ENCODE results near the gene INIP. TPM values are rescaled to one million over a fixed set of nuclear protein-coding genes. Genes with fewer than 3 reads are reported as not detected.

INIP gene
- total and polyA plus RNA-seq, 2 of the 13 experiments (the other 11 are each of a cell fraction or from before 2014, with no cell fraction given), result 13.6 to 28.6 TPM

- TF ChIP-seq ZNF512B (CRISPR knock-in tag; IDR thresholded peaks at IDR 0.05; ENCODE audit: borderline replicate concordance), result no peak
- no peak for TF ChIP-seq PBX3 (CRISPR knock-in tag; IDR thresholded peaks at IDR 0.05; ENCODE audit: borderline replicate concordance)
- no peak for TF ChIP-seq U2AF1 (optimal IDR thresholded peaks at IDR 0.05; ENCODE audit: low read depth, low read length)
- TF ChIP-seq NCOA1 (CRISPR knock-in tag; IDR thresholded peaks at IDR 0.05), result no peak; the same call in 1 of the 2 replicates
- no peak for TF ChIP-seq ETS1 (CRISPR knock-in tag; IDR thresholded peaks at IDR 0.05)
- peak; percentile 61; the same call in 1 of the 2 replicates for TF ChIP-seq MTA1 (CRISPR knock-in tag; IDR thresholded peaks at IDR 0.05; ENCODE audit: borderline replicate concordance)
- TF ChIP-seq LRRFIP1 (CRISPR knock-in tag; conservative IDR thresholded peaks at IDR 0.05), result no peak; the same call in 1 of the 2 replicates
- no peak for TF ChIP-seq CERS6 (CRISPR knock-in tag; IDR thresholded peaks at IDR 0.05)
- TF ChIP-seq PAF1 (CRISPR knock-in tag; IDR thresholded peaks at IDR 0.05), result no peak
- TF ChIP-seq ZNF280B (CRISPR knock-in tag; IDR thresholded peaks at IDR 0.05; ENCODE audit: borderline replicate concordance), result peak; percentile 83
- TF ChIP-seq MLLT10 (CRISPR knock-in tag; IDR thresholded peaks at IDR 0.05), result no peak
- TF ChIP-seq MYNN (CRISPR knock-in tag; IDR thresholded peaks at IDR 0.05; ENCODE audit: low read depth), result no peak
- peak; percentile 90 for TF ChIP-seq ELF3 (CRISPR knock-in tag; IDR thresholded peaks at IDR 0.05)
- TF ChIP-seq RCOR2 (CRISPR knock-in tag; IDR thresholded peaks at IDR 0.05), result peak; percentile 65; the same call in 1 of the 2 replicates
- no peak; the same call in 1 of the 2 replicates for TF ChIP-seq SAFB2 (CRISPR knock-in tag; IDR thresholded peaks at IDR 0.05; ENCODE audit: borderline replicate concordance, low read depth)
- no peak for TF ChIP-seq ZNF260 (CRISPR knock-in tag; IDR thresholded peaks at IDR 0.05; ENCODE audit: borderline replicate concordance, low read depth)
- TF ChIP-seq ZNF383 (CRISPR knock-in tag; IDR thresholded peaks at IDR 0.05; ENCODE audit: borderline replicate concordance), result no peak
- peak; percentile 81 for TF ChIP-seq ZNF441 (CRISPR knock-in tag; IDR thresholded peaks at IDR 0.05; ENCODE audit: borderline replicate concordance)
Measured at GRCh38 chr9:112750016-112750763, 32.3 kb upstream of the INIP start, which contains the start of gene SNX30 (continued).
